ENCODE measurements around the gene PACRGL. TPM values are rescaled to one million over a fixed set of nuclear protein-coding genes. Genes with fewer than 3 reads are reported as not detected.

Gene PACRGL
- polyA plus RNA-seq, 4 donors: 4.3 to 18.8 (median 9.8) TPM

- no peak for DNase-seq
- FAIRE-seq: no peak
- peaks cover 0 to 3% of the 10 kb centered on the region in 2 donors for H3K9me3 ChIP-seq (ENCODE audit: control insufficient read depth in 2 of 2, insufficient read depth in 1 of 2, low read depth in 1 of 2, low read length in 1 of 2)
- H3K27ac ChIP-seq (ENCODE audit: low read depth in 1 of 3, low read length in 2 of 3): no peak overlapping the region
- H3K4me3 ChIP-seq (ENCODE audit: low read depth in 1 of 3, low read length in 3 of 3): no peak overlapping the region
- H3K27me3 ChIP-seq (ENCODE audit: control insufficient read depth in 3 of 3, insufficient read depth in 3 of 3, low read length in 3 of 3): no peaks in the 10 kb centered on the region
- no peaks in the 10 kb centered on the region for H3K36me3 ChIP-seq (ENCODE audit: control insufficient read depth in 3 of 3, insufficient read depth in 2 of 3, low read depth in 1 of 3, low read length in 3 of 3)
- no peaks in the 10 kb centered on the region for H3K4me1 ChIP-seq (ENCODE audit: control insufficient read depth in 3 of 3, insufficient read depth in 2 of 3, low read depth in 1 of 3, low read length in 2 of 3)
- 56 to 78% (median 75%) methylated on average over 8 of the region's 8 CpGs for WGBS, 3 donors
Observed at GRCh38 chr4:20676501-20677197, 23.6 kb upstream of the PACRGL start.

GRCh38 chr4:20678400-20678799, 21.9 kb upstream of the PACRGL start:
- Histone ChIP-seq H3K27ac (ENCODE audit: low read depth in 1 of 3, low read length in 2 of 3) (no peak overlapping the region), H3K9me3 (ENCODE audit: control insufficient read depth in 2 of 2, insufficient read depth in 1 of 2, low read depth in 1 of 2, low read length in 1 of 2) (peaks cover 0 to 3% of the 10 kb centered on the region in 2 donors), H3K36me3 (ENCODE audit: control insufficient read depth in 3 of 3, insufficient read depth in 2 of 3, low read depth in 1 of 3, low read length in 3 of 3) (no peaks in the 10 kb centered on the region), H3K4me3 (ENCODE audit: low read depth in 1 of 3, low read length in 3 of 3) (no peak overlapping the region), H3K4me1 (ENCODE audit: control insufficient read depth in 3 of 3, insufficient read depth in 2 of 3, low read depth in 1 of 3, low read length in 2 of 3) (no peaks in the 10 kb centered on the region), H3K27me3 (ENCODE audit: control insufficient read depth in 3 of 3, insufficient read depth in 3 of 3, low read length in 3 of 3) (peaks cover 0 to 3% (median 0%) of the 10 kb centered on the region in 3 donors)
- 79 to 93% (median 83%) methylated on average over 3 of the region's 3 CpGs for WGBS, 3 donors
- FAIRE-seq (no peak), DNase-seq (no peak)

- Histone ChIP-seq H3K9me3 (ENCODE audit: control insufficient read depth in 2 of 2, insufficient read depth in 1 of 2, low read depth in 1 of 2, low read length in 1 of 2) (peaks cover 0 to 3% of the 10 kb centered on the region in 2 donors), H3K4me1 (ENCODE audit: control insufficient read depth in 3 of 3, insufficient read depth in 2 of 3, low read depth in 1 of 3, low read length in 2 of 3) (no peaks in the 10 kb centered on the region), H3K36me3 (ENCODE audit: control insufficient read depth in 3 of 3, insufficient read depth in 2 of 3, low read depth in 1 of 3, low read length in 3 of 3) (no peaks in the 10 kb centered on the region), H3K4me3 (ENCODE audit: low read depth in 1 of 3, low read length in 3 of 3) (no peak overlapping the region), H3K27me3 (ENCODE audit: control insufficient read depth in 3 of 3, insufficient read depth in 3 of 3, low read length in 3 of 3) (peaks cover 0 to 3% (median 0%) of the 10 kb centered on the region in 3 donors), H3K27ac (ENCODE audit: low read depth in 1 of 3, low read length in 2 of 3) (no peak overlapping the region)
- 38 to 61% (median 58%) methylated on average over 1 of the region's 1 CpG for WGBS, 3 donors
- FAIRE-seq: no peak
- DNase-seq: no peak
Observed at GRCh38 chr4:20679951-20680350, 20.3 kb upstream of the PACRGL start.

- Histone ChIP-seq H3K27ac (ENCODE audit: low read depth in 1 of 3, low read length in 2 of 3) (no peak overlapping the region), H3K4me3 (ENCODE audit: low read depth in 1 of 3, low read length in 3 of 3) (no peak overlapping the region), H3K27me3 (ENCODE audit: control insufficient read depth in 3 of 3, insufficient read depth in 3 of 3, low read length in 3 of 3) (peaks cover 0 to 3% (median 0%) of the 10 kb centered on the region in 3 donors), H3K36me3 (ENCODE audit: control insufficient read depth in 3 of 3, insufficient read depth in 2 of 3, low read depth in 1 of 3, low read length in 3 of 3) (no peaks in the 10 kb centered on the region), H3K9me3 (ENCODE audit: control insufficient read depth in 2 of 2, insufficient read depth in 1 of 2, low read depth in 1 of 2, low read length in 1 of 2) (peaks cover 0 to 3% of the 10 kb centered on the region in 2 donors), H3K4me1 (ENCODE audit: control insufficient read depth in 3 of 3, insufficient read depth in 2 of 3, low read depth in 1 of 3, low read length in 2 of 3) (no peaks in the 10 kb centered on the region)
- 38 to 47% (median 47%) methylated on average over 1 of the region's 1 CpG for WGBS, 3 donors
- no peak for FAIRE-seq
- DNase-seq: no peak
Observed at GRCh38 chr4:20680736-20681135, 19.5 kb upstream of the PACRGL start.

- FAIRE-seq (no peak), DNase-seq (no peak)
- Histone ChIP-seq H3K9me3 (ENCODE audit: control insufficient read depth in 2 of 2, insufficient read depth in 1 of 2, low read depth in 1 of 2, low read length in 1 of 2) (peaks cover 0 to 3% of the 10 kb centered on the region in 2 donors), H3K36me3 (ENCODE audit: control insufficient read depth in 3 of 3, insufficient read depth in 2 of 3, low read depth in 1 of 3, low read length in 3 of 3) (no peaks in the 10 kb centered on the region), H3K27ac (ENCODE audit: low read depth in 1 of 3, low read length in 2 of 3) (no peak overlapping the region), H3K4me1 (ENCODE audit: control insufficient read depth in 3 of 3, insufficient read depth in 2 of 3, low read depth in 1 of 3, low read length in 2 of 3) (no peaks in the 10 kb centered on the region), H3K4me3 (ENCODE audit: low read depth in 1 of 3, low read length in 3 of 3) (no peak overlapping the region), H3K27me3 (ENCODE audit: control insufficient read depth in 3 of 3, insufficient read depth in 3 of 3, low read length in 3 of 3) (peaks cover 0 to 3% (median 0%) of the 10 kb centered on the region in 3 donors)
- WGBS, 3 donors: 59 to 91% (median 84%) methylated on average over 1 of the region's 1 CpG
Observed at GRCh38 chr4:20681271-20681670, 19.0 kb upstream of the PACRGL start.

- Histone ChIP-seq H3K27ac (ENCODE audit: low read depth in 1 of 3, low read length in 2 of 3) (no peak overlapping the region), H3K27me3 (ENCODE audit: control insufficient read depth in 3 of 3, insufficient read depth in 3 of 3, low read length in 3 of 3) (peaks cover 0 to 3% (median 0%) of the 10 kb centered on the region in 3 donors), H3K4me1 (ENCODE audit: control insufficient read depth in 3 of 3, insufficient read depth in 2 of 3, low read depth in 1 of 3, low read length in 2 of 3) (no peaks in the 10 kb centered on the region), H3K9me3 (ENCODE audit: control insufficient read depth in 2 of 2, insufficient read depth in 1 of 2, low read depth in 1 of 2, low read length in 1 of 2) (no peaks in the 10 kb centered on the region), H3K36me3 (ENCODE audit: control insufficient read depth in 3 of 3, insufficient read depth in 2 of 3, low read depth in 1 of 3, low read length in 3 of 3) (no peaks in the 10 kb centered on the region), H3K4me3 (ENCODE audit: low read depth in 1 of 3, low read length in 3 of 3) (no peak overlapping the region)
- WGBS, 3 donors: 62 to 78% (median 75%) methylated on average over 3 of the region's 3 CpGs
- no peak for FAIRE-seq
- DNase-seq: no peak
Observed at GRCh38 chr4:20682853-20683252, 17.4 kb upstream of the PACRGL start.

GRCh38 chr4:20683766-20684165, 16.5 kb upstream of the PACRGL start:
- Histone ChIP-seq H3K27ac (ENCODE audit: low read depth in 1 of 3, low read length in 2 of 3) (no peak overlapping the region), H3K36me3 (ENCODE audit: control insufficient read depth in 3 of 3, insufficient read depth in 2 of 3, low read depth in 1 of 3, low read length in 3 of 3) (no peaks in the 10 kb centered on the region), H3K4me3 (ENCODE audit: low read depth in 1 of 3, low read length in 3 of 3) (no peak overlapping the region), H3K4me1 (ENCODE audit: control insufficient read depth in 3 of 3, insufficient read depth in 2 of 3, low read depth in 1 of 3, low read length in 2 of 3) (no peaks in the 10 kb centered on the region), H3K9me3 (ENCODE audit: control insufficient read depth in 2 of 2, insufficient read depth in 1 of 2, low read depth in 1 of 2, low read length in 1 of 2) (no peaks in the 10 kb centered on the region), H3K27me3 (ENCODE audit: control insufficient read depth in 3 of 3, insufficient read depth in 3 of 3, low read length in 3 of 3) (peaks cover 0 to 3% (median 0%) of the 10 kb centered on the region in 3 donors)
- DNase-seq (no peak), FAIRE-seq (no peak)
- 82 to 85% (median 84%) methylated on average over 3 of the region's 3 CpGs for WGBS, 3 donors

GRCh38 chr4:20684852-20685763, 15.2 kb upstream of the PACRGL start:
- no peaks in the 10 kb centered on the region for H3K36me3 ChIP-seq (ENCODE audit: control insufficient read depth in 3 of 3, insufficient read depth in 2 of 3, low read depth in 1 of 3, low read length in 3 of 3)
- peaks cover 0 to 3% (median 0%) of the 10 kb centered on the region in 3 donors for H3K27me3 ChIP-seq (ENCODE audit: control insufficient read depth in 3 of 3, insufficient read depth in 3 of 3, low read length in 3 of 3)
- no peak overlapping the region for H3K27ac ChIP-seq (ENCODE audit: low read depth in 1 of 3, low read length in 2 of 3)
- DNase-seq (peak; percentile 18 to 30), FAIRE-seq (peak; percentile 74)
- no peak overlapping the region for H3K4me3 ChIP-seq (ENCODE audit: low read depth in 1 of 3, low read length in 3 of 3)
- 28 to 29% (median 28%) methylated on average over 6 of the region's 6 CpGs for WGBS, 3 donors
- H3K4me1 ChIP-seq (ENCODE audit: control insufficient read depth in 3 of 3, insufficient read depth in 2 of 3, low read depth in 1 of 3, low read length in 2 of 3): no peaks in the 10 kb centered on the region
- H3K9me3 ChIP-seq (ENCODE audit: control insufficient read depth in 2 of 2, insufficient read depth in 1 of 2, low read depth in 1 of 2, low read length in 1 of 2): no peaks in the 10 kb centered on the region

Measured in small intestine (tissue), 7 donors.